OCI-LY7 (cell line): ENCODE data around the gene PLXNA4. TPM values are rescaled to one million over a fixed set of nuclear protein-coding genes. Genes with fewer than 3 reads are reported as not detected.

ENCODE experiments used
- BruUV-seq: library from RNA; stranded (reverse); fragments of 400-500 nt; replicated peaks from 2 replicates; lab custom pipeline; 2021; lab: Mats Ljungman, UMichigan
- CTCF ChIA-PET: fragments of 300-600 bp; sonication (Branson Sonifier 250); formaldehyde crosslinking; loops from one replicate; lab custom pipeline; 2022; ENCODE audit warnings: antibody characterized with exemption; ENCODE audit not compliant: unreplicated experiment; lab: Charles Lee
- POLR2A ChIA-PET: fragments of 300-600 bp; sonication (Branson Sonifier 250); formaldehyde crosslinking; loops from one replicate; lab custom pipeline; 2022; ENCODE audit warnings: antibody characterized with exemption; lab: Charles Lee
- DNase-seq: peaks from one replicate; pipeline ENCODE4 v3.0.0-alpha.2; 2015; ENCODE audit warnings: low spot score
- H2AFZ ChIP-seq: fragments of 200-600 bp; sonication (generic), shearing (Covaris generic); 2 replicates; pipeline ENCODE4 v1.6.1; 2014; ENCODE audit warnings: mild to moderate bottlenecking, antibody characterized with exemption, low read length, moderate library complexity
- H3K27ac ChIP-seq: fragments of 200-600 bp; sonication (generic); 2 replicates; pipeline ENCODE4 v1.5.1; 2014; ENCODE audit warnings: mixed run types, low read depth, mild to moderate bottlenecking, moderate library complexity, low read length, inconsistent platforms; ENCODE audit not compliant: poor library complexity, severe bottlenecking
- H3K36me3 ChIP-seq: fragments of 200-600 bp; sonication (generic); 2 replicates; pipeline ENCODE4 v1.6.1; 2014; ENCODE audit warnings: mild to moderate bottlenecking, antibody characterized with exemption, low read length, moderate library complexity, mixed read lengths; ENCODE audit not compliant: insufficient read depth
- H3K4me1 ChIP-seq: fragments of 200-600 bp; sonication (generic); 2 replicates; pipeline ENCODE4 v1.5.1; 2014; ENCODE audit warnings: mild to moderate bottlenecking, low read length; ENCODE audit not compliant: insufficient read depth, poor library complexity, severe bottlenecking
- H3K4me2 ChIP-seq: fragments of 200-600 bp; sonication (generic); 2 replicates; pipeline ENCODE4 v1.6.1; 2014; ENCODE audit warnings: mild to moderate bottlenecking, low read length
- H3K4me3 ChIP-seq: fragments of 200-600 bp; sonication (generic); 2 replicates; pipeline ENCODE4 v1.5.1; 2014; ENCODE audit warnings: mild to moderate bottlenecking, low read depth, low read length; ENCODE audit not compliant: poor library complexity, severe bottlenecking
- H3K79me2 ChIP-seq: fragments of 200-600 bp; sonication (generic); 2 replicates; pipeline ENCODE4 v1.6.1; 2016; ENCODE audit warnings: low read depth, mild to moderate bottlenecking, low read length, moderate library complexity, mixed read lengths; ENCODE audit not compliant: insufficient read depth
- H3K9me2 ChIP-seq: fragments of 200-600 bp; sonication (generic); 2 replicates; pipeline ENCODE4 v1.6.1; 2016; ENCODE audit warnings: mild to moderate bottlenecking, low read length, mixed read lengths; ENCODE audit not compliant: insufficient read depth
- H3K9me3 ChIP-seq: fragments of 200-600 bp; sonication (generic); 2 replicates; pipeline ENCODE4 v1.6.1; 2014; ENCODE audit warnings: mild to moderate bottlenecking, mixed run types, low read length, mixed read lengths
- H4K20me1 ChIP-seq: fragments of 200-600 bp; sonication (generic); 2 replicates; pipeline ENCODE4 v1.6.1; 2014; ENCODE audit warnings: mild to moderate bottlenecking, antibody characterized with exemption, low read length, moderate library complexity, mixed read lengths; ENCODE audit not compliant: insufficient read depth
- CTCF ChIP-seq: fragments of 200-600 bp; sonication (generic); conservative IDR thresholded peaks from 2 replicates; pipeline ENCODE4 v1.5.1; 2014; ENCODE audit warnings: mild to moderate bottlenecking, antibody characterized with exemption, low read length, moderate library complexity, mixed read lengths
- EZH2phosphoT487 ChIP-seq: fragments of 200-600 bp; sonication (generic); IDR thresholded peaks from 2 replicates; pipeline ENCODE4 v1.6.1; 2018; ENCODE audit warnings: low read depth, borderline replicate concordance, mild to moderate bottlenecking, mixed run types, antibody characterized with exemption, low read length, moderate library complexity, mixed read lengths
- intact Hi-C: fragments of 100-400 bp; cut with micrococcal nuclease; formaldehyde crosslinking; loops from one replicate; pipeline ENCODE4 v1.10.0; 2022; ENCODE audit not compliant: unreplicated experiment
- total RNA-seq, 2 experiments: library from RNA; depleted of rRNA in 1 of 2; stranded (reverse); fragments of >200 nt in 1 of 2; shearing (Covaris generic) in 1 of 2; gene quantifications; 2 replicates each; pipeline ENCODE4 v1.2.3, GENCODE V29; 2014 to 2022

Gene PLXNA4
- total RNA-seq, 2 experiments from 2014 or later: not detected

DNA sequence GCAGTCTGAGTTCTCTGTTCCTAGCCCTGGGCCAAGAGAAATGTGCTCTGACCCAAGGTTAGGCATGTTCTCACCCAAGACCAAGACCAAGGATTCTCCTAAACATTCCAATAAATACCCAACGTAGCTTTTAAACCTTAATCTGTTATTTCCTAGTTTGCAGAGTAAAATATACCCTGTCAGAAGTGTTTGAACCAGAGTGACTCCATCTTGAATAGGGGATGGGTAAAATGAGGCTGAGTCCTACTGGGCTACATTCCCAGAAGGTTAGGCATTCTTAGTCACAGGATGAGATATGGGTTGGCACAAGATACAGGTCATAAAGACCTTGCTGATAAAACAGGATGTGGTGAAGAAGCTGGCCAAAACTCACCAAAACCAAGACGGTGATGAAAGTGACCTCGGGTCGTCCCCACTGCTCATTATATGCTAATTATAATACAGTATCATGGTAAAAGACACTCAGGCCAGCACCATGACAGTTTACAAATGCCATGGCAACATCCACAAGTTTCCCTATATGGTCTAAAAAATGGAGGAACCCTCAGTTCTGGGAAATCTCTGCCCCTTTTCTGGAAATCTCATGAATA lies 27.7 kb downstream of the PLXNA4 start:
- no peaks in the 10 kb centered on the region for H3K79me2 ChIP-seq
- intact Hi-C loops: no loop called here

GRCh38 chr7:132547821-132548220 lies 28.4 kb downstream of the PLXNA4 start:
- ChIA-PET CTCF (no interaction called here), POLR2A (interaction anchor here (0.7 kb wide), 1 partner anchor 610 kb away, joined by 3 read pairs; no protein-coding TSS in a partner anchor)
- H3K79me2 ChIP-seq: no peaks in the 10 kb centered on the region
- H3K27ac ChIP-seq: no peak overlapping the region
- H3K4me1 ChIP-seq: no peaks in the 10 kb centered on the region
- BruUV-seq: no TSS peak
- intact Hi-C loops: no loop called here
- DNase-seq: no peak
- H3K4me2 ChIP-seq: no peak overlapping the region
- H3K4me3 ChIP-seq: no peak overlapping the region
- no peak overlapping the region for H2AFZ ChIP-seq
- TF ChIP-seq EZH2phosphoT487: no peak
- TF ChIP-seq CTCF: no peak
- no peaks in the 10 kb centered on the region for H3K9me3 ChIP-seq
- H4K20me1 ChIP-seq: no peaks in the 10 kb centered on the region
- H3K36me3 ChIP-seq: no peaks in the 10 kb centered on the region
- H3K9me2 ChIP-seq: no peaks in the 10 kb centered on the region

More for the DNA sequence above, 27.7 kb downstream of the PLXNA4 start:
- H3K4me3 ChIP-seq: no peak overlapping the region
- BruUV-seq: no TSS peak
- no peak overlapping the region for H3K27ac ChIP-seq
- H3K9me3 ChIP-seq: no peaks in the 10 kb centered on the region
- POLR2A ChIA-PET: interaction anchor here (0.7 kb wide), 1 partner anchor 610 kb away, joined by 3 read pairs; no protein-coding TSS in a partner anchor
- H2AFZ ChIP-seq: no peak overlapping the region
- no peaks in the 10 kb centered on the region for H4K20me1 ChIP-seq
- no peak for TF ChIP-seq CTCF
- no peak for TF ChIP-seq EZH2phosphoT487
- no peaks in the 10 kb centered on the region for H3K4me1 ChIP-seq
- H3K4me2 ChIP-seq: no peak overlapping the region
- H3K9me2 ChIP-seq: no peaks in the 10 kb centered on the region
- no peak for DNase-seq
- CTCF ChIA-PET: no interaction called here
- H3K36me3 ChIP-seq: no peaks in the 10 kb centered on the region

DNA sequence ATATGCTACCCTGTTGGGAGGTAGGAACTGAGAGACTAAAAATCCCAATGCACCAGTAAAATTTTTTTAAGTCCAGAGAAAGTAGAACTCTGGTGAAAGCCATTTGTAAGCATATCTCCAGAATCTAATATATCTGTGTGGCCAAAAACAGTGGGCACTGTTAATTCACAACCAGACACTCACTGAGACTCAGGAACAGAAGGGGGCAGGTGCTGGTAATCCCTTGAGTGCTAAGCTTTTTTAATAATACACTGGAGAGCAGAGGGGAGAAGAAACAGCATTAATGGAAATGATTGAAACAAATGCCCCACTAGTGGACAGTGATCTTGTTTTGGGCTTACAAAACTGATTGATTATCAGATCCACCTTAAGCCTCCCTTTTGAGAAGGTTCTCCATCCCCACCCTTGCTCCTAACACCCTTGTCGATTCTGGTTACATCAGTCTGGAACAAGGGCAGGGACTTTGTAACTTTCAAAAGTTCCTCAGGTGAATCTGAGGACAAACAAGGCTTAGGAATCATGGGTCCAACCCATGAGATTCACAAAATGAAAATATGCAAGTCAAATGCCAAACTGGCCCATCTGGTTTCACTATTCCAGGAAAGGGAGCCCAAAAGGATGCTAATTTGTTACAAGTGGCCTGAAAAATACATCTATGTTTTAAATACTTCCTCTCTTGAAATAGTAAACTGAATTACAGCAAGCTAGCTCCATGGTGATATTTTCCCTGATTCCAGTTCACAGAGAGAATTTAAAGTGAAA lies 29.7 kb downstream of the PLXNA4 start:
- H3K9me2 ChIP-seq: no peaks in the 10 kb centered on the region
- no peak overlapping the region for H2AFZ ChIP-seq
- no peak overlapping the region for H3K4me2 ChIP-seq
- H3K36me3 ChIP-seq: no peaks in the 10 kb centered on the region
- intact Hi-C loops: no loop called here
- no peak overlapping the region for H3K27ac ChIP-seq
- H3K9me3 ChIP-seq: no peaks in the 10 kb centered on the region
- H3K4me1 ChIP-seq: no peaks in the 10 kb centered on the region
- H3K79me2 ChIP-seq: no peaks in the 10 kb centered on the region
- DNase-seq: no peak
- POLR2A ChIA-PET: no interaction called here
- H4K20me1 ChIP-seq: no peaks in the 10 kb centered on the region
- CTCF ChIA-PET: no interaction called here
- no TSS peak for BruUV-seq
- no peak overlapping the region for H3K4me3 ChIP-seq
- TF ChIP-seq EZH2phosphoT487 (no peak), CTCF (no peak)
